Testis (tissue), 2 donors: ENCODE results near the gene CLCN6.

Source experiments
- POLR2A ChIP-seq: fragments of 450-650 bp; IDR thresholded peaks from one replicate; pipeline ENCODE4 v1.6.1; 2017; ENCODE audit warnings: antibody characterized with exemption, mild to moderate bottlenecking, moderate library complexity
- TF ChIP-seq, protein P1 (sequence below), 3 experiments: fragments of 450-650 bp in 2 of 3; fragments of 200-600 bp in 1 of 3; sonication (generic) in 1 of 3; IDR thresholded peaks; one replicate each; pipeline ENCODE4 v1.5.1; 2016 to 2019; ENCODE audit warnings: antibody characterized with exemption in 3 of 3, mild to moderate bottlenecking in 2 of 3, moderate library complexity in 1 of 3

GRCh38 chr1:11886986-11887665 lies 81.1 kb downstream of the CLCN6 start:
- no peak for TF ChIP-seq POLR2A
- TF ChIP-seq, protein P1, sequence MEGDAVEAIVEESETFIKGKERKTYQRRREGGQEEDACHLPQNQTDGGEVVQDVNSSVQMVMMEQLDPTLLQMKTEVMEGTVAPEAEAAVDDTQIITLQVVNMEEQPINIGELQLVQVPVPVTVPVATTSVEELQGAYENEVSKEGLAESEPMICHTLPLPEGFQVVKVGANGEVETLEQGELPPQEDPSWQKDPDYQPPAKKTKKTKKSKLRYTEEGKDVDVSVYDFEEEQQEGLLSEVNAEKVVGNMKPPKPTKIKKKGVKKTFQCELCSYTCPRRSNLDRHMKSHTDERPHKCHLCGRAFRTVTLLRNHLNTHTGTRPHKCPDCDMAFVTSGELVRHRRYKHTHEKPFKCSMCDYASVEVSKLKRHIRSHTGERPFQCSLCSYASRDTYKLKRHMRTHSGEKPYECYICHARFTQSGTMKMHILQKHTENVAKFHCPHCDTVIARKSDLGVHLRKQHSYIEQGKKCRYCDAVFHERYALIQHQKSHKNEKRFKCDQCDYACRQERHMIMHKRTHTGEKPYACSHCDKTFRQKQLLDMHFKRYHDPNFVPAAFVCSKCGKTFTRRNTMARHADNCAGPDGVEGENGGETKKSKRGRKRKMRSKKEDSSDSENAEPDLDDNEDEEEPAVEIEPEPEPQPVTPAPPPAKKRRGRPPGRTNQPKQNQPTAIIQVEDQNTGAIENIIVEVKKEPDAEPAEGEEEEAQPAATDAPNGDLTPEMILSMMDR (IDR thresholded peaks at IDR 0.05): no peak
